ENCODE results near the gene DDX43. TPM values are rescaled to one million over a fixed set of nuclear protein-coding genes. Genes with fewer than 3 reads are reported as not detected.
A peak's percentile ranks its signal among the peaks of the same experiment; 100 is the strongest.

The DDX43 gene
- total and polyA plus RNA-seq, 2 donors = 0.42 to 1.3 TPM

Small RNA genes lying within 50 kb of the gene (small RNA-seq; reads per million reads assigned to genes)
- gene RNU6-975P (not detected), gene RPL39P3 (0.41 reads per million, percentile 34 among the genes with 10 or more reads in this experiment)

Other genes with a start within 250 kb of the DDX43 start
- gene KHDC1L, start 169.3 kb upstream of the DDX43 start, total RNA-seq = not detected
- gene KHDC1L, start 169.3 kb upstream of the DDX43 start, polyA plus RNA-seq = not detected
- 2.6 TPM for gene KHDC1, start 131.6 kb upstream of the DDX43 start, total RNA-seq
- 4.2 TPM for gene KHDC1, start 131.6 kb upstream of the DDX43 start, polyA plus RNA-seq
- gene DPPA5, start 40.6 kb upstream of the DDX43 start, total RNA-seq = not detected
- not detected for gene DPPA5, start 40.6 kb upstream of the DDX43 start, polyA plus RNA-seq
- not detected for gene KHDC3L, start 32.2 kb upstream of the DDX43 start, total RNA-seq
- not detected for gene KHDC3L, start 32.2 kb upstream of the DDX43 start, polyA plus RNA-seq
- gene OOEP, start 24.9 kb upstream of the DDX43 start, total RNA-seq = not detected
- gene OOEP, start 24.9 kb upstream of the DDX43 start, polyA plus RNA-seq = 0.24 TPM
- gene CGAS, start 57.5 kb downstream of the DDX43 start, total RNA-seq = 16.0 TPM
- 3.1 TPM for gene CGAS, start 57.5 kb downstream of the DDX43 start, polyA plus RNA-seq
- gene MTO1, start 66.9 kb downstream of the DDX43 start, total RNA-seq = 28.3 TPM
- gene MTO1, start 66.9 kb downstream of the DDX43 start, polyA plus RNA-seq = 19.8 TPM
- 18,172 TPM for gene EEF1A1, start 126.2 kb downstream of the DDX43 start, total RNA-seq
- 11,265 TPM for gene EEF1A1, start 126.2 kb downstream of the DDX43 start, polyA plus RNA-seq

Data from urinary bladder (tissue), 2 donors.